ENCODE results near the gene DEFB123.

Gene DEFB123

GRCh38 chr20:31490752-31491151 is 50.3 kb downstream of the DEFB123 start:
- H3K9me3 Mint-ChIP-seq: no peaks in the 10 kb centered on the region
- H3K36me3 Mint-ChIP-seq: no peaks in the 10 kb centered on the region
- peaks cover 6% of the 10 kb centered on the region for H3K4me1 Mint-ChIP-seq
- H3K4me3 Mint-ChIP-seq: no peak overlapping the region
- ATAC-seq (no peak), DNase-seq (ENCODE audit: low spot score in 2 of 2) (no peak)
- H3K27ac Mint-ChIP-seq: no peak overlapping the region

GRCh38 chr20:31494131-31494530 is 53.7 kb downstream of the DEFB123 start:
- DNase-seq (ENCODE audit: low spot score in 2 of 2) (no peak), ATAC-seq (no peak)
- Mint-ChIP-seq H3K9me3 (no peaks in the 10 kb centered on the region), H3K4me3 (no peak overlapping the region), H3K4me1 (no peaks in the 10 kb centered on the region), H3K27ac (no peak overlapping the region), H3K36me3 (no peaks in the 10 kb centered on the region)

- H3K27ac Mint-ChIP-seq: no peak overlapping the region
- H3K36me3 Mint-ChIP-seq: no peaks in the 10 kb centered on the region
- no peak overlapping the region for H3K4me3 Mint-ChIP-seq
- no peaks in the 10 kb centered on the region for H3K9me3 Mint-ChIP-seq
- no peak for DNase-seq (ENCODE audit: low spot score in 2 of 2)
- no peak for ATAC-seq
- H3K4me1 Mint-ChIP-seq: no peaks in the 10 kb centered on the region
Observed at GRCh38 chr20:31496761-31497295, 56.4 kb downstream of the DEFB123 start.

GRCh38 chr20:31497838-31498540 is 57.6 kb downstream of the DEFB123 start:
- DNase-seq (ENCODE audit: low spot score in 2 of 2) (no peak), ATAC-seq (no peak)
- no peak overlapping the region for H3K4me3 Mint-ChIP-seq
- H3K36me3 Mint-ChIP-seq: no peaks in the 10 kb centered on the region
- H3K27ac Mint-ChIP-seq: no peak overlapping the region
- H3K4me1 Mint-ChIP-seq: no peaks in the 10 kb centered on the region
- no peaks in the 10 kb centered on the region for H3K9me3 Mint-ChIP-seq

Measured in stimulated activated effector memory CD8-positive, alpha-beta T cell treated with anti-CD3 and anti-CD28 coated beads, Interleukin-12 subunit alpha, Interleukin-12 subunit beta, amount 100 ng/mL, for 72 hours (primary cell).